ENCODE results near the gene HLA-DOA. TPM values are rescaled to one million over a fixed set of nuclear protein-coding genes. Genes with fewer than 3 reads are reported as not detected.

Gene HLA-DOA
- total and polyA plus RNA-seq, 10 of the 15 experiments (the other 5 are each of a cell fraction or from before 2014, with no cell fraction given) = 8.8 to 108 (median 58.3) TPM

- H3K9me3 ChIP-seq (replicated peaks; ENCODE audit: control insufficient read depth, insufficient read depth, low read length) = no peaks in the 10 kb centered on the region
- H3K36me3 ChIP-seq (ENCODE audit: control insufficient read depth in 2 of 2, insufficient read depth in 2 of 2, low read length in 1 of 2) = peaks cover 26 to 33% of the 10 kb centered on the region in 2 experiments
- ChIA-PET POLR2A (interaction anchor here (0.8 to 1.1 kb wide), 3 partner anchors 8 to 14 kb away, joined by 3 to 5 read pairs (median 3); partner anchors contain the start of gene BRD2), CTCF (interaction anchor here (0.9 to 9.2 kb wide), 11 partner anchors 8 to 144 kb away, joined by 3 to 367 read pairs (median 5); partner anchors contain the start of genes HLA-DMA, HLA-DMB and TAP2), RAD21 (ENCODE audit: unreplicated experiment) (interaction anchor here (0.7 to 9.0 kb wide), 9 partner anchors 10 to 144 kb away, joined by 3 to 135 read pairs (median 5); partner anchors contain the start of genes BRD2, HLA-DMB and TAP2), SMC1A (ENCODE audit: uncharacterized antibody, unreplicated experiment) (interaction anchor here (0.6 to 9.4 kb wide), 14 partner anchors 9 to 142 kb away, joined by 3 to 195 read pairs (median 19); partner anchors contain the start of genes HLA-DMA and TAP2)
- no peak; the same call in 1 of the 2 replicates for TF ChIP-seq POLR2AphosphoS5 (IDR thresholded peaks at IDR 0.05; ENCODE audit: low read length)
- TF ChIP-seq FOXM1 (IDR thresholded peaks at IDR 0.05; ENCODE audit: low read depth, low read length) = peak; percentile 27; the same call in 1 of the 2 replicates
- peak; percentile 29; the same call in 1 of the 2 replicates for TF ChIP-seq ZBTB4 (CRISPR knock-in tag; IDR thresholded peaks at IDR 0.05)
- no peak for TF ChIP-seq ETV6 (conservative IDR thresholded peaks at IDR 0.05 in 1 of 2, IDR thresholded peaks at IDR 0.05 in 1 of 2; ENCODE audit: borderline replicate concordance in 1 of 2, low read depth in 1 of 2)
- TF ChIP-seq BMI1 (IDR thresholded peaks at IDR 0.05; ENCODE audit: borderline replicate concordance) = 0 out of 2 replicates have a peak, but pooled peaks have one; percentile 20
- peak; percentile 57; the same call in 1 of the 2 replicates for TF ChIP-seq BCLAF1 (IDR thresholded peaks at IDR 0.05)
- peak; percentile 21; the same call in 1 of the 3 replicates for TF ChIP-seq POU2F2 (IDR thresholded peaks at IDR 0.05; ENCODE audit: borderline replicate concordance, low read depth, low read length)
- TF ChIP-seq NR2C1 (IDR thresholded peaks at IDR 0.05) = no peak
- TF ChIP-seq POLR2A (IDR thresholded peaks at IDR 0.05; ENCODE audit: low read depth, low read length) = peak; percentile 42; the same call in 1 of the 2 replicates
- peak; percentile 34 for TF ChIP-seq ATF2 (IDR thresholded peaks at IDR 0.05; ENCODE audit: low read length)
- TF ChIP-seq ZBED1 (IDR thresholded peaks at IDR 0.05; ENCODE audit: borderline replicate concordance) = peak; percentile 12; the same call in 1 of the 2 replicates
- peak; percentile 56 for TF ChIP-seq MTA3 (IDR thresholded peaks at IDR 0.05; ENCODE audit: borderline replicate concordance, low read length)
- peak; percentile 11; the same call in 1 of the 2 replicates for TF ChIP-seq BCL11A (IDR thresholded peaks at IDR 0.05; ENCODE audit: low read depth, low read length)
- no peak overlapping the region for H3K4me3 ChIP-seq
- H3K4me1 ChIP-seq (ENCODE audit: control insufficient read depth, insufficient read depth, low read length) = no peaks in the 10 kb centered on the region; the same call in 1 of the 2 replicates
- H3K9ac ChIP-seq (ENCODE audit: control insufficient read depth, insufficient read depth, low read length) = no peak overlapping the region
- H3K27ac ChIP-seq (ENCODE audit: control insufficient read depth, insufficient read depth) = no peak overlapping the region
- no peak overlapping the region for H2AFZ ChIP-seq (ENCODE audit: control insufficient read depth, low read depth, low read length)
- BruUV-seq (replicated peaks) = no TSS peak
- WGBS (ENCODE audit: insufficient coverage, insufficient replicate concordance, low lambda C conversion rate, missing lambda C conversion rate) = 58% methylated on average over 8 of the region's 8 CpGs
- in situ Hi-C loops (cut with MboI) = no loop called here
- no peaks in the 10 kb centered on the region for H3K27me3 ChIP-seq (replicated peaks in 1 of 2; ENCODE audit: control insufficient read depth in 2 of 2, insufficient read depth in 2 of 2, low read length in 1 of 2)
- intact Hi-C loops (cut with micrococcal nuclease; ENCODE audit: unreplicated experiment) = no loop called here
- no peak overlapping the region for H3K4me2 ChIP-seq (ENCODE audit: control insufficient read depth, insufficient read depth)
- peak; percentile 8; the same call in 1 of the 3 replicates for ATAC-seq
- peaks cover 15% of the 10 kb centered on the region for H3K79me2 ChIP-seq (ENCODE audit: control insufficient read depth, insufficient read depth, low read length)
- DNase-seq (ENCODE audit: low read depth, low spot score) = no peak
- no peak for FAIRE-seq
- peaks cover 10% of the 10 kb centered on the region; the same call in 1 of the 2 replicates for H4K20me1 ChIP-seq (ENCODE audit: control insufficient read depth, insufficient read depth)
These were observed 27.2 kb downstream of the HLA-DOA start for GRCh38 chr6:32982084-32982701.
